Vagina (tissue), 2 donors: Measurements from ENCODE around the gene NODAL. TPM values are rescaled to one million over a fixed set of nuclear protein-coding genes. Genes with fewer than 3 reads are reported as not detected.

Experiments
- DNase-seq, 2 donors: peaks; one replicate each; pipeline ENCODE4 v3.0.0-alpha.2; 2017; ENCODE audit errors: extremely low spot score in 2 of 2
- H3K27ac ChIP-seq: fragments of 200-600 bp; sonication (generic); one replicate; pipeline ENCODE4 v1.5.1; 2019
- H3K27me3 ChIP-seq: fragments of 200-600 bp; sonication (generic); one replicate; pipeline ENCODE4 v1.5.1; 2019
- H3K36me3 ChIP-seq, 2 donors: fragments of 200-600 bp; sonication (generic); one replicate each; pipeline ENCODE4 v1.5.1; 2017 to 2019
- H3K4me1 ChIP-seq: fragments of 200-600 bp; sonication (generic); one replicate; pipeline ENCODE4 v1.5.1; 2019
- H3K4me3 ChIP-seq, 2 donors: fragments of 200-600 bp; sonication (generic); 1 replicate in 1 of 2; 2 replicates in 1 of 2; pipeline ENCODE4 v1.5.1; 2016 to 2019
- H3K9me3 ChIP-seq: fragments of 200-600 bp; sonication (generic); one replicate; pipeline ENCODE4 v1.5.1; 2019
- CTCF ChIP-seq, 3 experiments: fragments of 450-650 bp in 2 of 3; fragments of 200-600 bp in 1 of 3; sonication (generic) in 1 of 3; IDR thresholded peaks; one replicate each; pipeline ENCODE4 v1.5.1; 2017 to 2019; ENCODE audit warnings: antibody characterized with exemption in 3 of 3, mild to moderate bottlenecking in 2 of 3, moderate library complexity in 2 of 3
- POLR2A ChIP-seq, 2 donors: fragments of 450-650 bp; IDR thresholded peaks; one replicate each; pipeline ENCODE4 v1.6.1; 2017; ENCODE audit warnings: antibody characterized with exemption in 2 of 2, mild to moderate bottlenecking in 2 of 2, moderate library complexity in 2 of 2
- POLR2AphosphoS5 ChIP-seq, 2 donors: sonication (generic); formaldehyde crosslinking; IDR thresholded peaks; one replicate each; pipeline ENCODE4 v1.9.0; 2017; ENCODE audit warnings: antibody characterized with exemption in 2 of 2, mild to moderate bottlenecking in 2 of 2, low read depth in 1 of 2; ENCODE audit not compliant: insufficient read depth in 1 of 2
- intact Hi-C: fragments of 100-400 bp; cut with DNase I; formaldehyde crosslinking; loops from one replicate; pipeline ENCODE4 v1.15.1; 2023
- total RNA-seq: library from RNA; depleted of rRNA; stranded (reverse); fragments of >200 nt; gene quantifications from one replicate; pipeline ENCODE4 v1.2.3, GENCODE V29; 2016

Gene NODAL
- total RNA-seq, 1 donor from 2014 or later: not detected

GRCh38 chr10:70426823-70427222 is 14.7 kb downstream of the NODAL start:
- TF ChIP-seq CTCF (IDR thresholded peaks at IDR 0.05) (no peak), POLR2AphosphoS5 (IDR thresholded peaks at IDR 0.05; ENCODE audit: insufficient read depth in 1 of 2, low read depth in 1 of 2) (no peak), POLR2A (IDR thresholded peaks at IDR 0.05) (no peak)
- intact Hi-C loops: no loop called here
- no peak overlapping the region for H3K27ac ChIP-seq

GRCh38 chr10:70425096-70425495 is 16.4 kb downstream of the NODAL start:
- TF ChIP-seq POLR2A (IDR thresholded peaks at IDR 0.05): no peak
- H3K9me3 ChIP-seq: no peaks in the 10 kb centered on the region
- intact Hi-C loops: no loop called here
- no peak overlapping the region for H3K27ac ChIP-seq
- peaks cover 6 to 78% of the 10 kb centered on the region in 2 donors for H3K36me3 ChIP-seq
- no peak overlapping the region for H3K4me3 ChIP-seq
- no peaks in the 10 kb centered on the region for H3K27me3 ChIP-seq
- H3K4me1 ChIP-seq: peaks cover 7% of the 10 kb centered on the region
- DNase-seq: no peak

More at GRCh38 chr10:70426823-70427222, 14.7 kb downstream of the NODAL start:
- Histone ChIP-seq H3K27me3 (no peaks in the 10 kb centered on the region), H3K9me3 (no peaks in the 10 kb centered on the region), H3K4me1 (peaks cover 22% of the 10 kb centered on the region), H3K4me3 (no peak overlapping the region), H3K36me3 (peaks cover under 1 to 60% of the 10 kb centered on the region in 2 donors)
- DNase-seq: no peak

GRCh38 chr10:70424320-70424719 is 17.2 kb downstream of the NODAL start:
- Histone ChIP-seq H3K4me3 (no peak overlapping the region), H3K27ac (no peak overlapping the region), H3K9me3 (no peaks in the 10 kb centered on the region), H3K4me1 (no peaks in the 10 kb centered on the region), H3K27me3 (no peaks in the 10 kb centered on the region), H3K36me3 (peaks cover 6 to 82% of the 10 kb centered on the region in 2 donors)
- intact Hi-C loops: no loop called here
- DNase-seq: no peak
- TF ChIP-seq POLR2A (IDR thresholded peaks at IDR 0.05): no peak

GRCh38 chr10:70418713-70419112 is 22.8 kb downstream of the NODAL start:
- H3K27ac ChIP-seq: no peak overlapping the region
- no peak for TF ChIP-seq POLR2A (IDR thresholded peaks at IDR 0.05)
- TF ChIP-seq POLR2AphosphoS5 (IDR thresholded peaks at IDR 0.05; ENCODE audit: insufficient read depth in 1 of 2, low read depth in 1 of 2): no peak
- TF ChIP-seq CTCF (IDR thresholded peaks at IDR 0.05): no peak

GRCh38 chr10:70418229-70418628 is 23.3 kb downstream of the NODAL start:
- intact Hi-C loops: no loop called here
- peaks cover 6 to 36% of the 10 kb centered on the region in 2 donors for H3K36me3 ChIP-seq
- DNase-seq: no peak
- H3K27ac ChIP-seq: no peak overlapping the region
- no peaks in the 10 kb centered on the region for H3K9me3 ChIP-seq
- H3K4me1 ChIP-seq: peaks cover 10% of the 10 kb centered on the region
- no peak overlapping the region for H3K4me3 ChIP-seq
- TF ChIP-seq POLR2AphosphoS5 (IDR thresholded peaks at IDR 0.05; ENCODE audit: insufficient read depth in 1 of 2, low read depth in 1 of 2): no peak
- no peak for TF ChIP-seq CTCF (IDR thresholded peaks at IDR 0.05)
- TF ChIP-seq POLR2A (IDR thresholded peaks at IDR 0.05): no peak
- H3K27me3 ChIP-seq: no peaks in the 10 kb centered on the region

More at GRCh38 chr10:70418713-70419112, 22.8 kb downstream of the NODAL start:
- Histone ChIP-seq H3K4me1 (peaks cover 8% of the 10 kb centered on the region), H3K27me3 (no peaks in the 10 kb centered on the region), H3K9me3 (no peaks in the 10 kb centered on the region), H3K36me3 (peaks cover 6 to 41% of the 10 kb centered on the region in 2 donors), H3K4me3 (no peak overlapping the region)
- intact Hi-C loops: no loop called here
- DNase-seq: no peak

GRCh38 chr10:70417568-70417967 is 23.9 kb downstream of the NODAL start:
- intact Hi-C loops: no loop called here
- H3K27me3 ChIP-seq: no peaks in the 10 kb centered on the region
- H3K27ac ChIP-seq: no peak overlapping the region
- H3K4me3 ChIP-seq: no peak overlapping the region
- no peaks in the 10 kb centered on the region for H3K9me3 ChIP-seq
- no peak for DNase-seq
- H3K36me3 ChIP-seq: peaks cover 6 to 29% of the 10 kb centered on the region in 2 donors
- peaks cover 17% of the 10 kb centered on the region for H3K4me1 ChIP-seq
- no peak for TF ChIP-seq POLR2A (IDR thresholded peaks at IDR 0.05)
- no peak for TF ChIP-seq POLR2AphosphoS5 (IDR thresholded peaks at IDR 0.05; ENCODE audit: insufficient read depth in 1 of 2, low read depth in 1 of 2)
- TF ChIP-seq CTCF (IDR thresholded peaks at IDR 0.05): no peak
